Muscle layer of colon (tissue), 2 donors: ENCODE results near the gene SNAPC1.

ENCODE experiments used
- H3K27ac ChIP-seq: one replicate; pipeline ENCODE4 v1.7.0; 2013; ENCODE audit warnings: low read depth, mild to moderate bottlenecking, low read length, moderate library complexity
- H3K27me3 ChIP-seq, 2 donors: one replicate each; pipeline ENCODE4 v1.7.0; 2013; ENCODE audit warnings: low read length in 2 of 2, mild to moderate bottlenecking in 2 of 2; ENCODE audit not compliant: insufficient read depth in 2 of 2, control insufficient read depth in 1 of 2
- H3K36me3 ChIP-seq: one replicate; pipeline ENCODE4 v1.7.0; 2013; ENCODE audit warnings: mild to moderate bottlenecking, low read length; ENCODE audit not compliant: insufficient read depth
- H3K4me1 ChIP-seq: one replicate; pipeline ENCODE4 v1.7.0; 2013; ENCODE audit warnings: mild to moderate bottlenecking, low read length; ENCODE audit not compliant: insufficient read depth
- H3K4me3 ChIP-seq, 2 donors: one replicate each; pipeline ENCODE4 v1.7.0; 2013; ENCODE audit warnings: low read length in 2 of 2, low read depth in 1 of 2, mild to moderate bottlenecking in 1 of 2, moderate library complexity in 1 of 2
- H3K9ac ChIP-seq: one replicate; pipeline ENCODE4 v1.7.0; 2013; ENCODE audit warnings: low read length
- H3K9me3 ChIP-seq: one replicate; pipeline ENCODE4 v1.7.0; 2013; ENCODE audit warnings: mild to moderate bottlenecking, low read length
- donor health status: abdominal sarcoma.
- donor health status: Adenocarcinoma of cecum.

The SNAPC1 gene

DNA sequence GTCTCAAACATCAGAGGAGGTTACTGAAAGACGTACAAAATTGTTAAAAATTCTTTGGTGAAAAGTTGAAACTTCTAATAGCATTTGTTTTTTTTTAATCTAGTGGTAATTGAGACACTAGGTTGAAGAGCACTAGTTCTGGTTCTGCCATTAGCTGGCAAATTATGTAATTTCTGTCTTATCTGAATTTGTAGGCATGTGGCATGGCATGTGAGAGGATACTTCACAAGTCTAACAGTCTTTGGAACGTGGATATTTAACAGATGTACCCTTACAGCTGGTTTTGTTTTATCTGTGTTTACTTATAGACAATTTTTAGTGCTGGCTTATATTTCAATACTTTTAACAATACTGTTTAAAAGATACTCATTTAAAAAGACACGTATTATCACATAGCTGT is 6.0 kb downstream of the SNAPC1 start:
- H3K4me1 ChIP-seq = peaks cover 2% of the 10 kb centered on the region
- peaks cover 10% of the 10 kb centered on the region for H3K36me3 ChIP-seq
- H3K27ac ChIP-seq = no peak overlapping the region
- no peaks in the 10 kb centered on the region for H3K27me3 ChIP-seq
- H3K4me3 ChIP-seq = no peak overlapping the region
- no peaks in the 10 kb centered on the region for H3K9me3 ChIP-seq
- no peak overlapping the region for H3K9ac ChIP-seq

DNA sequence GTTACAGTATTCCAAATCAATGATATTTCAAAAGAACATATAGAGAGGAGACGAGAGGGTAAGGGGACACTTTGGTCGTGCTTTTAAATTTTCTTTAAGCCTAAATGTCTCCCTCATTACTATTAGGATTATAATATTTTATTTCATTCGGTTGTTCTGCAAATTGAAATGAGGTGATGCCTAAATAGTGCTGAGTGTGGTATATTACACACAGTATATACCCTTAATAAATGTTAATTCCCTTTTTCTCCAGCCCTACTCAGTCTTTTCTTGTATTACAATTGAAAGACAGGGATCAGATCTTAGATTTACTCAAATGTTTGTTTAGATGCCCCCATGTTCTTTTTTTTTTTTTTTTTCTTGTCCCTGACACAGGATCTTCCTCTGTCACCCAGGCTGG is 7.7 kb downstream of the SNAPC1 start:
- Histone ChIP-seq H3K4me3 (no peak overlapping the region), H3K4me1 (no peaks in the 10 kb centered on the region), H3K9me3 (no peaks in the 10 kb centered on the region), H3K36me3 (peaks cover 10% of the 10 kb centered on the region), H3K27ac (no peak overlapping the region), H3K27me3 (no peaks in the 10 kb centered on the region), H3K9ac (no peak overlapping the region)

DNA sequence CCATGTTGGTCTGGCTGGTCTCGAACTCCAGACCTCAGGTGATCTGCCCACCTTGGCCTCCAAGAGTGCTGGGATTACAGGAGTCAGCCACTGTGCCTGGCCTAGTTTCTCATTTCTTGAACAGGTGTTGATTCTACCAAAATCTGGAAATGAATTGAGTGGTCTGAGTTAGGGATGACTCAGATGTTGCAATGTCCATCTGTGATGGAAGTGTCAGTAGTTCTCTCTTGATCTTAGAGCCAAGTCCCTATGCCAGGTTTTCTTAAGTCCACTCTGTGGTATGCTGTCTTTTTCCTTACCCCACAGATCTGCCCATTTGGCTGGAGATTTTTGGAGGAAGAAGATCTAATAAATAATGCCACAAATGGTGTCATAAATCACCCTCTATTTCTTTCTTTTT is 12.6 kb downstream of the SNAPC1 start:
- H3K4me1 ChIP-seq = no peaks in the 10 kb centered on the region
- no peaks in the 10 kb centered on the region for H3K9me3 ChIP-seq
- no peak overlapping the region for H3K9ac ChIP-seq
- H3K4me3 ChIP-seq = no peak overlapping the region
- peaks cover 31% of the 10 kb centered on the region for H3K36me3 ChIP-seq
- no peaks in the 10 kb centered on the region for H3K27me3 ChIP-seq
- H3K27ac ChIP-seq = no peak overlapping the region

DNA sequence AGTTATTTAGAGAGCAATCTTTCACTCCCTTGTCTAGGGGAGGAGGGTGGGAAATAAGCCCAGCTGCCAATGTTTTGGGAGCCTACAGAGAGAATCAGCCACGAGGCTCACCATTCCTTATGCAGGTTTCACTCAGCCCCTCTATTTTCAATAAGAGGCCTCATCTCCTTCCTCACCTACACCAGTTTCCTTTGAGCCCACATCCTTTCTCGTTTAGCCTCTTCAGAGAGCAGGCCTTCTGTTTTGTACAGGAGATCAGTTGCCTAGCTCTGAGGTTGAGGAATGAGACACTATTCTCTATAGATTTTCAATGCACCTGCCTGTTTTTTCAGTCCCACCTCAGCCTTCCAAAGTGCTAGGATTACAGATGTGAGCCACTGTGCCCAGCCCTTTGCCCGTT is 17.9 kb downstream of the SNAPC1 start:
- Histone ChIP-seq H3K4me3 (no peak overlapping the region), H3K9me3 (no peaks in the 10 kb centered on the region), H3K27ac (no peak overlapping the region), H3K4me1 (no peaks in the 10 kb centered on the region), H3K27me3 (no peaks in the 10 kb centered on the region), H3K9ac (no peak overlapping the region), H3K36me3 (peaks cover 39% of the 10 kb centered on the region)

DNA sequence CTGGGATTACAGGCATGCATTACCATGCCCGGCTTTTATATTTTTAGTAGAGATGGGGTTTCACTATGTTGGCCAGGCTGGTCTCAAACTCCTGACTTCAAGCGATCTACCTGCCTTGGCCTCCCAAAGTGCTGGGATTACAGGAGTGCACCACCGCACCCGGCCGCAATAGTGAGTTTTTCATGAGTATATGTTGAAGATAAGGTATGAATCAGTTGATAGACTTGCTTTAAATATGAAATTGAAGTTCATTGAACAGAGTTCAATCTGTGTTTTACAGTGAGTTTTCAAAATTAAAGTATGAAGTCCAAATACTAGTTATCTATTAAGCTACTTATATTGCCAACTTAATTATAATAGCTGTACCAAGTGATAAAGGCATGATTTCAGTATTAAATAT is 35.1 kb downstream of the SNAPC1 start:
- Histone ChIP-seq H3K36me3 (peaks cover 6% of the 10 kb centered on the region), H3K4me3 (no peak overlapping the region), H3K9me3 (no peaks in the 10 kb centered on the region), H3K9ac (no peak overlapping the region), H3K27ac (no peak overlapping the region), H3K27me3 (no peaks in the 10 kb centered on the region), H3K4me1 (no peaks in the 10 kb centered on the region)

DNA sequence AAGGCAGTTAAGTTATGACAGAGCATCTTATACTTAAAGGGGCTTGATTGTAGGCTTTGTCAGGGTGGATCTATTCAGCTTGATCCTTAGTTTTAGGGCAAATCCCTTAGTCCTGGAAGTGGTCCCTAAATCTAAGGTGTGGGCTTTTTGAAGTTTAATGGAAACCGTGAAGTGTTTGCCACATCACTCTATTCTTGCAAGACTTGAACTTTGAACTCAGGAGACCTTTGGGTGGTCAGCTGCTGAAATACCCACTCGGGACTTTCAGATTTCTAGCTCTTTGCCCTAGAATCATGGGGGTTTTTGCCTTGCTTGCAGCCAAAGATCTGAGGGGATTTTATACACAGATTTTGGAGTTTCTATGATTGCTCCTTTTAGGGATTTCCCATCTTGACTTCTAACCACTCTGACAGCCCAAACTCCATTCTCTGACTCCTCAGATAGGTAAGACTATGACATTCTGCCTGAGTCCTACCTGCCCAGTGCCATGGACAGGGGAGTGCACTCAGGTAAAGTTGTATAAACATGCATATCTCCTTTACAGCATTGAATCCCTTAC is 39.9 kb downstream of the SNAPC1 start:
- Histone ChIP-seq H3K27ac (no peak overlapping the region), H3K4me1 (no peaks in the 10 kb centered on the region), H3K36me3 (no peaks in the 10 kb centered on the region), H3K9ac (no peak overlapping the region), H3K9me3 (no peaks in the 10 kb centered on the region), H3K27me3 (no peaks in the 10 kb centered on the region), H3K4me3 (no peak overlapping the region)

DNA sequence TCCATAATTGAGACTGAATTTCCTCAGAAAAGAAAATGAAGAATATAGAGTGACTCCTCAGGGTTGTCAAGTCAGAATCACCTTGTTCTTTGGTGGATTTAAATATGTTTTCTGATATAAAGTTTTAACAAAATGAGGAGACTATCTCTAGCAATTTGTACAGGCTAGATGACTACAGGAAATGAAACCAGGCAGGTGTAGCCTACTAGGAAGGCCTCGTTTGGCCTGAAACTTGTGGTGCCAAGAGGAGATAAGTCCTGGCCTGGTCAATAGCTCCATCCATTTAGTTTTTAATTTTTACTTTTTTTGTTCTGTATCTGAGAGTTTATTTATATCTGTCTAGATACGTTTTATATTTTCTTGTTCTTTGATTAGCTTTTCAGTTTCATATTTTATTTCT is 41.5 kb downstream of the SNAPC1 start:
- H3K27ac ChIP-seq = no peak overlapping the region
- H3K36me3 ChIP-seq = no peaks in the 10 kb centered on the region
- no peak overlapping the region for H3K9ac ChIP-seq
- H3K4me1 ChIP-seq = no peaks in the 10 kb centered on the region
- no peak overlapping the region for H3K4me3 ChIP-seq
- H3K9me3 ChIP-seq = no peaks in the 10 kb centered on the region
- H3K27me3 ChIP-seq = no peaks in the 10 kb centered on the region

DNA sequence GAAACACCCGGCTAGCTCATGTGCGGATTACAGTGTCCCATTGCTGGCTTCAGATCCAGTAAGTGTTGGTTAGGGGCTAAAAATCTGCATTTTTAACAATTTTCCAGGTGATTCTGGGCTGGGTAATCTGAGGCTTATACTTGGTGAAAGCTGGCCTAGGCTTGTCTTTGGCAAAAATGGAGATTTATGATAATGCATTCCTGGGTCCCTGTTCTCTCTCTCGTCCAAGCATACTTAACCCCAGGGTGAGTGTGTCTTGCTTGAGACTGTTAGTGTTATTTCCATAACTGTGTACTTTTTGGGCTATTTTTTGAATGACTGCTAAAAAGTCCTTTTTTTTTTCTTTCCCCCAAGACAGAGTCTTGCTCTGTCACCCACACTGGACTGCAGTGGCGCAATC is 43.2 kb downstream of the SNAPC1 start:
- Histone ChIP-seq H3K36me3 (no peaks in the 10 kb centered on the region), H3K27me3 (no peaks in the 10 kb centered on the region), H3K27ac (no peak overlapping the region), H3K9ac (no peak overlapping the region), H3K9me3 (no peaks in the 10 kb centered on the region), H3K4me3 (no peak overlapping the region), H3K4me1 (no peaks in the 10 kb centered on the region)

DNA sequence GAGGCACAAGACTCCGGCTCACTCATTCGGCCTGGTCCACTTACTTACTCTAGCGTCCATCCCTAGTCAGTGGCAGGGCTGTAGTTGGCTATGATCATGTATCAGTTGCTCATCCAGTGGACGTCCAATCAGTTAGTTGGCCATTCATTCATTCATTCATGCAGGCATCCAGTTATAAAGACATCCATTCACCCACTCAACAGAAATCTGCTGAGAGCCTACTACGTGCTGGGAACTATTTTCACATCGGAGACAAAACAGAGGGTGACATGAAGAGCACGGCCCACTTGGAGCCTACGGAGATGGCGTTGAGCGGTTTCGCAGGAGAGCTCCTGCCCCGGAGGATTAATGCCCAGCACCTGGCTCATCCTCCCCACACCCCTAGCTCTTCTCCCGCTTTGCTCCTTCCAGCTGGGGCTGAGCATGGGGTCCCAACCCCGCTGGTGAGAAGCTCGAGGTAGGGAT is 49.7 kb downstream of the SNAPC1 start:
- H3K27me3 ChIP-seq = peaks cover 13 to 16% of the 10 kb centered on the region in 2 donors
- H3K9ac ChIP-seq = no peak overlapping the region
- H3K27ac ChIP-seq = no peak overlapping the region
- no peaks in the 10 kb centered on the region for H3K4me1 ChIP-seq
- no peaks in the 10 kb centered on the region for H3K36me3 ChIP-seq
- no peak overlapping the region for H3K4me3 ChIP-seq
- no peaks in the 10 kb centered on the region for H3K9me3 ChIP-seq

DNA sequence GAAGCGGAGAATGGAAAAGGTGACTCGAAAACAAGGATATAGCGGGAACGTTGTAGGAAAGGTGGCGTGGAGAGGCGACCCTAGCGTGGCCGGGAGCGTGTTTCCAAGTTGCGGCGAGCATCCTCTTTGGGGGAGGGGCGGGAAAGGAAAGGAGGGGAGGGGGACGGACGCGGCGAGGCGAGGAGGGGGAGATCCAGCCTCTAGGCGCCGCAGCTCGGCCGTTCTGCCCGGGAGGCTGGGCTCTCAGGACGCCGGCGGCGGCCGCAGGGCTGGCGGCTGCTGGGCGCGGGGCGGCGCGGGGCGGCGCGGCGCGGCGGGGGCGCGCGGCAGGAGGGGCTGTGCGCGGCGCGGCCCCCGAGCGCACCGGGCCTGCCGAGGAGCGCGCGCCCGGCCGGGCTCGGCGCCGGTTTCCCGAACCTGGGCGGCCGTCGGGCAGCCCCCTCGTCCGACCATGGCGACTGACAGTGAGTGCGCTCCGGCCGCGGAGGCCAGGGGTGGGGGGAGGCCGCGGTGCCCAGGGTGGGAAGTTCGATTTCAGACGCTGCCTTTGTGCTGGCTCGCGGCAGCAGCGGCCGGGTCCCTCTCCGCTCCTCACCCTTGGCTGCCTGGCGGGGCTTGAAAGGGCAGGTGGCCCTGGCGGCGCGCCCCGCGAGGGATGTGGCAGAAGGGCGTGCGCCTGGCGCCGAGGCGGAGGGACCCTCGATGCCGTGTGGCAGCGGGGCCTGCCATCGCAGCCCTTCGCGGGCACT is 50.3 kb downstream of the SNAPC1 start, which contains the start of gene SYT16:
TSS of gene SYT16 (plus strand) at position 357 of the 749 bp plus-strand sequence.
- no peaks in the 10 kb centered on the region for H3K36me3 ChIP-seq
- H3K27me3 ChIP-seq = peaks cover 13 to 16% of the 10 kb centered on the region in 2 donors
- no peaks in the 10 kb centered on the region for H3K9me3 ChIP-seq
- no peaks in the 10 kb centered on the region for H3K4me1 ChIP-seq
- H3K27ac ChIP-seq = no peak within 1 kb of the TSS
- H3K9ac ChIP-seq = no peak within 1 kb of the TSS
- H3K4me3 ChIP-seq = peak within 1 kb of the TSS in 1 of 2 donors; percentile 20

DNA sequence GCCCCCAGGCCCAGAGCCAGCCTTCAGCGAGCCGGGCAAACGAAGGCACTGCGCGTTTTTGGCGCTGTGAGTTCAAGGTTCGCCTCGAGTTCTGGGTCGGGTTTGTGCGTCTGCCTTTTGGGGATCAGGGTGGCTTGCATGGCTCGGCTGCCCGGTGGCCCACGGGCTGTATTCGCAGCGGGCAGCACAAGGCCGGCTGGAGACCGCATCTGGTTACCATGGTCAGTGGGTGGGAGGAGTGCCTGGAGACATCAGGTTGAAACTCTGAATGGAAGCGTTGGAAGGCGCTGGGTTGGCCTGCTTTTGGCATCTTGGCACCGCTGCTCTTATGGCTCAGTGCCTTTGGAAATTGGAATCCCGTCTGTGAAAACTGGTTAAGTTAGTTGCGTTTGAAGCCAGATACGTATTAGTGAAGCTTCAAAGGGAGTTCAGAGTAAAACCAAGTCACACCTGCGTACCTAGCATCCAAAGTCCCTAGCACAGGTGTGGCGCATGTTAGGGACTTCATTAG is 50.9 kb downstream of the SNAPC1 start:
- Histone ChIP-seq H3K27ac (no peak overlapping the region), H3K4me3 (peak overlapping the region in 1 of 2 donors; percentile 20), H3K27me3 (peaks cover 13 to 16% of the 10 kb centered on the region in 2 donors), H3K9me3 (no peaks in the 10 kb centered on the region), H3K4me1 (no peaks in the 10 kb centered on the region), H3K9ac (no peak overlapping the region), H3K36me3 (no peaks in the 10 kb centered on the region)

DNA sequence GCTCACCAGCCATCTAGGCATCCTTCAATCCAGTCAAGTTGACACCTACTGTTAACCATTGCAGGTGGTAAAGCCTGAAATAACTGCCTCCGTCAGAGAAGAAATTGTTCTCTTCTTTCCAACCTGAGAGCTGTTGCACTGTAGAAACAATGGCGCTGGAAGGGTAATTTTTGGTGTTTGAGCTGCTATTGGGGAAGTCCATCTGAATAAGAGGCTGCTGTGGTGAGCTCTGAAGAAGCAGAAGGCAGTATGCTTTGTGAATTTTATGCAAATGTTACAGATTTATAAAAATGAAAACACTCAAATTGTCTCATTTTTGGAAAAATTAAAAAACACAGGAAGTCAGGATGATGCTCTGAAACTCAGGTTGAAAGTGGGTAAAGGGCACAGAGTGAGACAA is 60.2 kb downstream of the SNAPC1 start:
- Histone ChIP-seq H3K27me3 (no peaks in the 10 kb centered on the region), H3K4me3 (no peak overlapping the region), H3K27ac (no peak overlapping the region), H3K4me1 (no peaks in the 10 kb centered on the region), H3K9me3 (no peaks in the 10 kb centered on the region), H3K9ac (no peak overlapping the region), H3K36me3 (no peaks in the 10 kb centered on the region)
